HL-60 (cell line): ENCODE data around the gene CTNND2.

ENCODE experiments used
- DNase-seq, 2 experiments: peaks; one replicate each; pipeline ENCODE4 v3.0.0-alpha.2; 2010 to 2020; ENCODE audit warnings: low read depth in 1 of 2, low spot score in 1 of 2
- H3K27ac ChIP-seq: fragments of 250-450 bp; sonication (Bioruptor Pico); replicated peaks from 2 replicates; pipeline ENCODE4 v1.5.1; 2020; ENCODE audit warnings: mild to moderate bottlenecking, moderate library complexity
- H3K27me3 ChIP-seq: fragments of 250-450 bp; sonication (Bioruptor Pico); 2 replicates; pipeline ENCODE4 v1.5.1; 2021; ENCODE audit warnings: mild to moderate bottlenecking, moderate library complexity; ENCODE audit not compliant: insufficient read depth, poor library complexity, severe bottlenecking
- H3K4me3 ChIP-seq: replicated peaks from 2 replicates; pipeline ENCODE4 v1.5.1; 2011; ENCODE audit warnings: mild to moderate bottlenecking, control low read depth, low read length; ENCODE audit not compliant: insufficient read depth
- CTCF ChIP-seq: IDR thresholded peaks from one replicate; pipeline ENCODE4 v1.5.1; 2011; ENCODE audit warnings: low read length, control low read depth, inconsistent platforms; ENCODE audit not compliant: insufficient read depth
- GABPA ChIP-seq: IDR thresholded peaks from 2 replicates; pipeline ENCODE4 v1.6.1; 2012; ENCODE audit warnings: low read depth
- POLR2AphosphoS5 ChIP-seq: IDR thresholded peaks from 2 replicates; pipeline ENCODE4 v1.6.1; 2012; ENCODE audit warnings: low read depth
- REST ChIP-seq: IDR thresholded peaks from 2 replicates; pipeline ENCODE4 v1.6.1; 2012; ENCODE audit warnings: low read depth; ENCODE audit not compliant: insufficient replicate concordance
- SPI1 ChIP-seq: IDR thresholded peaks from 2 replicates; pipeline ENCODE4 v1.6.1; 2012; ENCODE audit warnings: low read depth, mild to moderate bottlenecking, borderline replicate concordance

Gene CTNND2

GRCh38 chr5:11047030-11047429 lies 857.2 kb downstream of the CTNND2 start:
- no peak for DNase-seq
- no peak overlapping the region for H3K4me3 ChIP-seq
- no peak overlapping the region for H3K27ac ChIP-seq
- no peaks in the 10 kb centered on the region for H3K27me3 ChIP-seq
- TF ChIP-seq SPI1 = no peak
- TF ChIP-seq REST = no peak
- no peak for TF ChIP-seq GABPA
- no peak for TF ChIP-seq CTCF
- TF ChIP-seq POLR2AphosphoS5 = no peak

- Histone ChIP-seq H3K27ac (no peak overlapping the region), H3K27me3 (no peaks in the 10 kb centered on the region), H3K4me3 (no peak overlapping the region)
- DNase-seq = no peak
- TF ChIP-seq SPI1 (no peak), CTCF (peak; percentile 14)
Observed at GRCh38 chr5:11046160-11046559, 858.1 kb downstream of the CTNND2 start.

GRCh38 chr5:11045411-11045810 lies 858.8 kb downstream of the CTNND2 start:
- no peak overlapping the region for H3K27ac ChIP-seq
- TF ChIP-seq REST (no peak), GABPA (no peak), CTCF (no peak), POLR2AphosphoS5 (no peak), SPI1 (no peak)
- no peak overlapping the region for H3K4me3 ChIP-seq
- peaks cover under 1% of the 10 kb centered on the region for H3K27me3 ChIP-seq
- DNase-seq = no peak

GRCh38 chr5:11044581-11044980 lies 859.7 kb downstream of the CTNND2 start:
- TF ChIP-seq CTCF (no peak), SPI1 (no peak)
- peaks cover 3% of the 10 kb centered on the region for H3K27me3 ChIP-seq
- no peak for DNase-seq

More at GRCh38 chr5:11044581-11044980, 859.7 kb downstream of the CTNND2 start:
- no peak overlapping the region for H3K4me3 ChIP-seq
- no peak overlapping the region for H3K27ac ChIP-seq
